ENCODE measurements around the gene HS6ST2.

The HS6ST2 gene

GRCh38 chrX:132775263-132775823 is 183.1 kb downstream of the HS6ST2 start:
- FAIRE-seq (no peak), DNase-seq (ENCODE audit: insufficient read length) (no peak)

GRCh38 chrX:132774010-132774714 is 184.3 kb downstream of the HS6ST2 start:
- TF ChIP-seq POLR2A (IDR thresholded peaks at IDR 0.05; ENCODE audit: low read depth, low read length) (no peak), TAF1 (IDR thresholded peaks at IDR 0.05; ENCODE audit: borderline replicate concordance, low read depth, low read length) (no peak), POLR2AphosphoS5 (IDR thresholded peaks at IDR 0.05; ENCODE audit: low read depth, low read length) (no peak)

More at GRCh38 chrX:132775263-132775823, 183.1 kb downstream of the HS6ST2 start:
- TF ChIP-seq POLR2A (IDR thresholded peaks at IDR 0.05; ENCODE audit: low read depth, low read length), result no peak
- TF ChIP-seq TAF1 (IDR thresholded peaks at IDR 0.05; ENCODE audit: borderline replicate concordance, low read depth, low read length), result no peak
- no peak for TF ChIP-seq POLR2AphosphoS5 (IDR thresholded peaks at IDR 0.05; ENCODE audit: low read depth, low read length)

GRCh38 chrX:132769609-132770008 is 188.8 kb downstream of the HS6ST2 start:
- TF ChIP-seq POLR2A (IDR thresholded peaks at IDR 0.05; ENCODE audit: low read depth, low read length), result no peak
- TF ChIP-seq POLR2AphosphoS5 (IDR thresholded peaks at IDR 0.05; ENCODE audit: low read depth, low read length), result no peak
- no peak for TF ChIP-seq TAF1 (IDR thresholded peaks at IDR 0.05; ENCODE audit: borderline replicate concordance, low read depth, low read length)
- FAIRE-seq, result peak; percentile 48
- DNase-seq (ENCODE audit: insufficient read length), result no peak

More at GRCh38 chrX:132774010-132774714, 184.3 kb downstream of the HS6ST2 start:
- DNase-seq (ENCODE audit: insufficient read length) (no peak), FAIRE-seq (no peak)

- no peak for TF ChIP-seq POLR2AphosphoS5 (IDR thresholded peaks at IDR 0.05; ENCODE audit: low read depth, low read length)
- no peak for TF ChIP-seq POLR2A (IDR thresholded peaks at IDR 0.05; ENCODE audit: low read depth, low read length)
- no peak for TF ChIP-seq TAF1 (IDR thresholded peaks at IDR 0.05; ENCODE audit: borderline replicate concordance, low read depth, low read length)
- no peak for DNase-seq (ENCODE audit: insufficient read length)
- FAIRE-seq, result no peak
These were observed 192.0 kb downstream of the HS6ST2 start for GRCh38 chrX:132766452-132766851.

GRCh38 chrX:132763528-132763927 is 194.9 kb downstream of the HS6ST2 start:
- FAIRE-seq, result no peak
- no peak for TF ChIP-seq TAF1 (IDR thresholded peaks at IDR 0.05; ENCODE audit: borderline replicate concordance, low read depth, low read length)
- no peak for TF ChIP-seq POLR2AphosphoS5 (IDR thresholded peaks at IDR 0.05; ENCODE audit: low read depth, low read length)
- no peak for TF ChIP-seq POLR2A (IDR thresholded peaks at IDR 0.05; ENCODE audit: low read depth, low read length)
- DNase-seq (ENCODE audit: insufficient read length), result no peak

GRCh38 chrX:132758759-132759158 is 199.7 kb downstream of the HS6ST2 start:
- DNase-seq (ENCODE audit: insufficient read length) (no peak), FAIRE-seq (no peak)
- TF ChIP-seq POLR2AphosphoS5 (IDR thresholded peaks at IDR 0.05; ENCODE audit: low read depth, low read length) (no peak), TAF1 (IDR thresholded peaks at IDR 0.05; ENCODE audit: borderline replicate concordance, low read depth, low read length) (no peak), POLR2A (IDR thresholded peaks at IDR 0.05; ENCODE audit: low read depth, low read length) (no peak)

- FAIRE-seq (no peak), DNase-seq (ENCODE audit: insufficient read length) (no peak)
- no peak for TF ChIP-seq TAF1 (IDR thresholded peaks at IDR 0.05; ENCODE audit: borderline replicate concordance, low read depth, low read length)
- TF ChIP-seq POLR2AphosphoS5 (IDR thresholded peaks at IDR 0.05; ENCODE audit: low read depth, low read length), result no peak
- no peak for TF ChIP-seq POLR2A (IDR thresholded peaks at IDR 0.05; ENCODE audit: low read depth, low read length)
These were observed 201.3 kb downstream of the HS6ST2 start for GRCh38 chrX:132757066-132757623.

GRCh38 chrX:132756439-132756838 is 202.0 kb downstream of the HS6ST2 start:
- DNase-seq (ENCODE audit: insufficient read length), result no peak
- FAIRE-seq, result no peak
- no peak for TF ChIP-seq TAF1 (IDR thresholded peaks at IDR 0.05; ENCODE audit: borderline replicate concordance, low read depth, low read length)
- no peak for TF ChIP-seq POLR2AphosphoS5 (IDR thresholded peaks at IDR 0.05; ENCODE audit: low read depth, low read length)
- no peak for TF ChIP-seq POLR2A (IDR thresholded peaks at IDR 0.05; ENCODE audit: low read depth, low read length)

- FAIRE-seq, result no peak
- no peak for DNase-seq (ENCODE audit: insufficient read length)
- no peak for TF ChIP-seq POLR2A (IDR thresholded peaks at IDR 0.05; ENCODE audit: low read depth, low read length)
- TF ChIP-seq POLR2AphosphoS5 (IDR thresholded peaks at IDR 0.05; ENCODE audit: low read depth, low read length), result no peak
- no peak for TF ChIP-seq TAF1 (IDR thresholded peaks at IDR 0.05; ENCODE audit: borderline replicate concordance, low read depth, low read length)
These were observed 207.3 kb downstream of the HS6ST2 start for GRCh38 chrX:132751063-132751690.

- DNase-seq (ENCODE audit: insufficient read length) (no peak), FAIRE-seq (no peak)
- TF ChIP-seq TAF1 (IDR thresholded peaks at IDR 0.05; ENCODE audit: borderline replicate concordance, low read depth, low read length) (no peak), POLR2AphosphoS5 (IDR thresholded peaks at IDR 0.05; ENCODE audit: low read depth, low read length) (no peak), POLR2A (IDR thresholded peaks at IDR 0.05; ENCODE audit: low read depth, low read length) (no peak)
These were observed 207.9 kb downstream of the HS6ST2 start for GRCh38 chrX:132750331-132751062.

- DNase-seq (ENCODE audit: insufficient read length), result no peak
- no peak for FAIRE-seq
- no peak for TF ChIP-seq TAF1 (IDR thresholded peaks at IDR 0.05; ENCODE audit: borderline replicate concordance, low read depth, low read length)
- no peak for TF ChIP-seq POLR2A (IDR thresholded peaks at IDR 0.05; ENCODE audit: low read depth, low read length)
- TF ChIP-seq POLR2AphosphoS5 (IDR thresholded peaks at IDR 0.05; ENCODE audit: low read depth, low read length), result no peak
These were observed 209.0 kb downstream of the HS6ST2 start for GRCh38 chrX:132749406-132749805.

Measured in GM12892 (cell line).